ENCODE measurements around the gene QSOX2.

DNA sequence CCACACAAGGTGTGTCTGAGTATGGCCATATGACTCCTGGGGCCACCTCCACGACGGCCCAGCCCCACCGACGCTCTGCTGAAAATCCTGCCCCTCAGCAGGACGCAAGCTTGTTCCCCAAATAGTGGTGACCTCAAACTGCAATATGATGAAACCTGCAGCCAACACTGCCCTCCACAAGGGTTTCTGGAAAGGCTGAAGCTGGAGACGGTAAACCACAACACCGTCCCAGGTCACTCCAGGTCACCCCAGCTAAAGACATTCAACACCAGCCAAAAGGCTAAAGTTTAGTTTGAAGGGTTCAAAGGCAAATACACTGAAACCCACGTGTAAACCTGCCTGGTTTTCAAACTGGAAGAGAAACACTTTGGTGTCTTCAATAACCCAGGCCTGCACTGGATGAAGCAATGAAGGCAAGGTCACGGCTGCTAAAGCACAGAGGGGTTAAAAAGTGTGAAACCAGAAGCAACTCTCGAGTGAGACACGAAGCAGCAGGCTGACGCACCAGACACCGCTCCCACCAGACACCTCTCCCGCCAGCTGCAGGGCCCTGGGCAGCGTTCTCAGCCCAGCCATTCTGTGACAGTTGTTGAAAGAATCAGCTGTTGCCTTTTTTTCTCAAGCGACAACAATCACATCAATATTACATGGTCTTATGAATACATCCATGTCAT is 38.9 kb downstream of the QSOX2 start:
- TF ChIP-seq, protein P1, sequence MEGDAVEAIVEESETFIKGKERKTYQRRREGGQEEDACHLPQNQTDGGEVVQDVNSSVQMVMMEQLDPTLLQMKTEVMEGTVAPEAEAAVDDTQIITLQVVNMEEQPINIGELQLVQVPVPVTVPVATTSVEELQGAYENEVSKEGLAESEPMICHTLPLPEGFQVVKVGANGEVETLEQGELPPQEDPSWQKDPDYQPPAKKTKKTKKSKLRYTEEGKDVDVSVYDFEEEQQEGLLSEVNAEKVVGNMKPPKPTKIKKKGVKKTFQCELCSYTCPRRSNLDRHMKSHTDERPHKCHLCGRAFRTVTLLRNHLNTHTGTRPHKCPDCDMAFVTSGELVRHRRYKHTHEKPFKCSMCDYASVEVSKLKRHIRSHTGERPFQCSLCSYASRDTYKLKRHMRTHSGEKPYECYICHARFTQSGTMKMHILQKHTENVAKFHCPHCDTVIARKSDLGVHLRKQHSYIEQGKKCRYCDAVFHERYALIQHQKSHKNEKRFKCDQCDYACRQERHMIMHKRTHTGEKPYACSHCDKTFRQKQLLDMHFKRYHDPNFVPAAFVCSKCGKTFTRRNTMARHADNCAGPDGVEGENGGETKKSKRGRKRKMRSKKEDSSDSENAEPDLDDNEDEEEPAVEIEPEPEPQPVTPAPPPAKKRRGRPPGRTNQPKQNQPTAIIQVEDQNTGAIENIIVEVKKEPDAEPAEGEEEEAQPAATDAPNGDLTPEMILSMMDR (IDR thresholded peaks at IDR 0.05) = no peak
- no peak for TF ChIP-seq EP300 (IDR thresholded peaks at IDR 0.05)
